Measurements from ENCODE around the gene PRKCQ. TPM values are rescaled to one million over a fixed set of nuclear protein-coding genes. Genes with fewer than 3 reads are reported as not detected.

The PRKCQ gene
- total RNA-seq, 1 experiment from 2014 or later, result 12.1 TPM

DNA sequence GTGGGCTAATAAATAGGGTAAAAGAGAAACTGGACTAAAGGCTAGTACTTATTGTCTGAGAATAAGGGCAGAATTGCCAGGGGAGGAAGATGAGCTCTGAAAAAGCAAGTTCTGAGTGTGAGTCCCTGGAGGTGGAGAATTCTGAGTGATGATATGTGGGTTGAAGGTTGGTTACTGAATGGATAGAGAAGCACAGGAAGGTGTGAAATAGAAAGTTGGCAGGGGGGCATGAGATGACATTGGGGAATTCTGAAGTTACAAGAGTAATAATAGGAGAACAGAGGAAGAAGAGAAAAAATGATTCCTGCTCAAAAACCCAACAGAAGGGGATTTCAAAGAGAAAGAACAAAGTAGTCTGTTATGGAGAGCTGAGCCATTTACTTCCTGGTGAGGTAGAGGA, 76.9 kb downstream of the PRKCQ start:
- Histone ChIP-seq H3K18ac (ENCODE audit: insufficient read length, low read depth, low read length) (no peak overlapping the region), H2BK20ac (ENCODE audit: low read depth, low read length, poor library complexity, severe bottlenecking) (no peak overlapping the region), H2BK12ac (ENCODE audit: insufficient read length, low read depth, low read length) (no peak overlapping the region), H3K27me3 (ENCODE audit: insufficient read depth, low read length) (no peaks in the 10 kb centered on the region), H3T11ph (ENCODE audit: low read length) (no peak overlapping the region), H3K4me2 (ENCODE audit: insufficient read depth, insufficient read length, low read length) (no peak overlapping the region), H3K4me1 (ENCODE audit: insufficient read depth, low read length) (no peaks in the 10 kb centered on the region), H4K20me1 (ENCODE audit: control insufficient read depth, insufficient read depth, insufficient read length) (no peaks in the 10 kb centered on the region), H2AFZ (ENCODE audit: low read length) (no peak overlapping the region), H3K56ac (ENCODE audit: insufficient read length, low read depth, low read length) (no peak overlapping the region), H3K23me2 (ENCODE audit: insufficient read length, low read depth, low read length, poor library complexity, severe bottlenecking) (no peaks in the 10 kb centered on the region), H2AK5ac (ENCODE audit: insufficient read length, low read length) (no peak overlapping the region), H4K91ac (ENCODE audit: insufficient read length, low read depth, low read length) (no peak overlapping the region), H2BK15ac (ENCODE audit: low read depth, low read length) (no peak overlapping the region), H3K27ac (ENCODE audit: insufficient read length, low read depth, low read length) (no peak overlapping the region), H3K23ac (ENCODE audit: insufficient read length, low read depth, low read length) (no peak overlapping the region), H3K79me2 (ENCODE audit: insufficient read depth, low read length) (no peaks in the 10 kb centered on the region), H2BK5ac (ENCODE audit: insufficient read length, low read length) (no peak overlapping the region), H2BK120ac (ENCODE audit: low read depth, low read length, poor library complexity, severe bottlenecking) (no peak overlapping the region), H3K14ac (ENCODE audit: insufficient read depth, low read length) (no peak overlapping the region), H4K5ac (ENCODE audit: insufficient read length, low read depth, low read length) (no peak overlapping the region), H3K9ac (ENCODE audit: extremely low read depth, insufficient read length, low read length) (no peak overlapping the region), H3K79me1 (ENCODE audit: insufficient read depth, low read depth, low read length, poor library complexity, severe bottlenecking) (no peaks in the 10 kb centered on the region), H4K8ac (replicated peaks; ENCODE audit: insufficient read length, low read depth, low read length) (no peak overlapping the region), H3K9me3 (ENCODE audit: control insufficient read depth, low read depth, low read length) (no peaks in the 10 kb centered on the region), H3K4ac (ENCODE audit: low read depth, low read length) (no peak overlapping the region)
- H3K4me3 Mint-ChIP-seq, result no peak overlapping the region
- H3K27ac Mint-ChIP-seq, result peak overlapping the region in 1 of 3 experiments; percentile 5; a peak in 3 of 7 replicates
- DNase-seq, result no peak
- peaks cover 0 to 8% (median 1%) of the 10 kb centered on the region in 3 experiments; a peak in 2 of 7 replicates for H3K36me3 Mint-ChIP-seq (ENCODE audit: insufficient read depth in 1 of 3, low read depth in 3 of 3)
- no peaks in the 10 kb centered on the region for H3K9me3 Mint-ChIP-seq
- TF ChIP-seq, protein P1, sequence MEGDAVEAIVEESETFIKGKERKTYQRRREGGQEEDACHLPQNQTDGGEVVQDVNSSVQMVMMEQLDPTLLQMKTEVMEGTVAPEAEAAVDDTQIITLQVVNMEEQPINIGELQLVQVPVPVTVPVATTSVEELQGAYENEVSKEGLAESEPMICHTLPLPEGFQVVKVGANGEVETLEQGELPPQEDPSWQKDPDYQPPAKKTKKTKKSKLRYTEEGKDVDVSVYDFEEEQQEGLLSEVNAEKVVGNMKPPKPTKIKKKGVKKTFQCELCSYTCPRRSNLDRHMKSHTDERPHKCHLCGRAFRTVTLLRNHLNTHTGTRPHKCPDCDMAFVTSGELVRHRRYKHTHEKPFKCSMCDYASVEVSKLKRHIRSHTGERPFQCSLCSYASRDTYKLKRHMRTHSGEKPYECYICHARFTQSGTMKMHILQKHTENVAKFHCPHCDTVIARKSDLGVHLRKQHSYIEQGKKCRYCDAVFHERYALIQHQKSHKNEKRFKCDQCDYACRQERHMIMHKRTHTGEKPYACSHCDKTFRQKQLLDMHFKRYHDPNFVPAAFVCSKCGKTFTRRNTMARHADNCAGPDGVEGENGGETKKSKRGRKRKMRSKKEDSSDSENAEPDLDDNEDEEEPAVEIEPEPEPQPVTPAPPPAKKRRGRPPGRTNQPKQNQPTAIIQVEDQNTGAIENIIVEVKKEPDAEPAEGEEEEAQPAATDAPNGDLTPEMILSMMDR (conservative IDR thresholded peaks at IDR 0.05), result no peak
- no peaks in the 10 kb centered on the region for H3K27me3 Mint-ChIP-seq (ENCODE audit: low read depth)
- no peaks in the 10 kb centered on the region; a peak in 1 of 4 replicates for H3K4me1 Mint-ChIP-seq
